ENCODE measurements around the gene NPPB.
"Not testable (repeated sequence)": the region's sequence is repeated elsewhere in the genome, so short reads cannot be mapped to it uniquely, and the experiment has no call there.

DNA sequence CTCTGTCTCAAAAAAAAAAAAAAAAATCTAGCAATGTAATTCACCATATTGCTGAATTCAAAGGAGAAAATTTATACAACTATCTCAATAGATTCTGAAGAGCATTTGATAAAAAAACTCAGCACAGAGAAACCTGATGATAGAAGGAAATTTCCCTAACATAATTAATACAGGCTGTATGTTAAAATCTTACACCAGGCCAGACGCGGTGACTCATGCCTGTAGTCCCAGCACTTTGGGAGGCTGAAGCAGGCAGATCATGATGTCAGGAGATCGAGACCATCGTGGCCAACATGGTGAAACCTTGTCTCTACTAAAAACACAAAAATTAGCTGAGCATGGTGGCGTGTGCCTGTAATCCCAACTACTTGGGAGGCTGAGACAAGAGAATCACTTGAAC, 45.4 kb upstream of the NPPB start:
- TF ChIP-seq FOXM1 (IDR thresholded peaks at IDR 0.05; ENCODE audit: borderline replicate concordance); ZNF384 (IDR thresholded peaks at IDR 0.05); BHLHE40 (IDR thresholded peaks at IDR 0.05; ENCODE audit: borderline replicate concordance); FOXA1 (IDR thresholded peaks at IDR 0.05); TARDBP (IDR thresholded peaks at IDR 0.05): not testable (repeated sequence)
- TF ChIP-seq, protein P1, sequence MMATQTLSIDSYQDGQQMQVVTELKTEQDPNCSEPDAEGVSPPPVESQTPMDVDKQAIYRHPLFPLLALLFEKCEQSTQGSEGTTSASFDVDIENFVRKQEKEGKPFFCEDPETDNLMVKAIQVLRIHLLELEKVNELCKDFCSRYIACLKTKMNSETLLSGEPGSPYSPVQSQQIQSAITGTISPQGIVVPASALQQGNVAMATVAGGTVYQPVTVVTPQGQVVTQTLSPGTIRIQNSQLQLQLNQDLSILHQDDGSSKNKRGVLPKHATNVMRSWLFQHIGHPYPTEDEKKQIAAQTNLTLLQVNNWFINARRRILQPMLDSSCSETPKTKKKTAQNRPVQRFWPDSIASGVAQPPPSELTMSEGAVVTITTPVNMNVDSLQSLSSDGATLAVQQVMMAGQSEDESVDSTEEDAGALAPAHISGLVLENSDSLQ (IDR thresholded peaks at IDR 0.05), result not testable (repeated sequence)

All from HEK293T (cell line).